22Rv1 (cell line): ENCODE results near the gene THNSL1.

ENCODE experiments used
- CTCF ChIP-seq: fragments of 450-650 bp; IDR thresholded peaks from 2 replicates; pipeline ENCODE4 v1.5.1; 2017; ENCODE audit warnings: mild to moderate bottlenecking
- ZFX ChIP-seq: fragments of 450-650 bp; IDR thresholded peaks from 2 replicates; pipeline ENCODE4 v1.6.1; 2017; ENCODE audit warnings: antibody characterized with exemption, borderline replicate concordance

DNA sequence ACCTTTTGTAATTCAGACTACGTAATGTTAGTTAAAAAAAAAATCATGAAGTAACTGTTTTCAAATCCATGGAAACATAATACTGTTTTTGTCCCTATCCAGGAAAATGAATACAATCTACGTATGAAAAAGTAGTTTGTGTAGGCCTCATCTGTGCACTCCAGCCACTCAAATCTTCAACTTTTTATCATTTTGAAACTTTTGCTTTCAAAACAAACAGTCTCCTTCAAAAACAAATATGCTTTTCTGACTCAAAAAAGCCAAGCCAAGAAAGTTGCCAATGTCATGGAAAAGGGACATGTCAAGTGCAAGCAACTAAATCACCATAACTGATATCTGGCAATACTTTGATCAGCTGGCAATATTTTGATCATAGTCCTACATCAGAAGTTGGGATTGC lies 13.1 kb downstream of the THNSL1 start:
- TF ChIP-seq CTCF (no peak), ZFX (no peak)
